Panc1 (cell line): ENCODE results near the gene MRGPRX2. TPM values are rescaled to one million over a fixed set of nuclear protein-coding genes. Genes with fewer than 3 reads are reported as not detected.

Source experiments
- ATAC-seq: fragments of 200-7000 bp; cut with Tn5 transposase; 2 replicates; pipeline ENCODE4 v1.9.1; 2020; ENCODE audit warnings: mild to moderate bottlenecking, moderate library complexity
- BruUV-seq: library from RNA; stranded (reverse); fragments of 400-500 nt; replicated peaks from 2 replicates; lab custom pipeline; 2021; lab: Mats Ljungman, UMichigan
- CTCF ChIA-PET: fragments of 300-600 bp; sonication (Branson Sonifier 250); formaldehyde crosslinking; loops from one replicate; lab custom pipeline; 2022; ENCODE audit warnings: antibody characterized with exemption; lab: Charles Lee
- POLR2A ChIA-PET: fragments of 300-600 bp; sonication (Branson Sonifier 250); formaldehyde crosslinking; loops from one replicate; lab custom pipeline; 2022; ENCODE audit warnings: antibody characterized with exemption; lab: Charles Lee
- DNase-seq: peaks from one replicate; pipeline ENCODE4 v3.0.0-alpha.2; 2010; ENCODE audit warnings: low read depth, low spot score
- H3K27ac ChIP-seq: 2 replicates; pipeline ENCODE4 v1.5.1; 2011; ENCODE audit warnings: mild to moderate bottlenecking, low read length, inconsistent platforms
- H3K27me3 ChIP-seq: fragments of 200-500 bp; sonication (Bioruptor generic); 2 replicates; pipeline ENCODE4 v1.6.0; 2014; ENCODE audit warnings: low read length, inconsistent platforms; ENCODE audit not compliant: control insufficient read depth, insufficient read depth
- H3K36me3 ChIP-seq: fragments of 200-500 bp; sonication (Bioruptor generic); 2 replicates; pipeline ENCODE4 v1.5.1; 2014; ENCODE audit warnings: inconsistent platforms, mild to moderate bottlenecking, low read length, moderate library complexity; ENCODE audit not compliant: control insufficient read depth, insufficient read depth
- H3K4me1 ChIP-seq: 2 replicates; pipeline ENCODE4 v1.5.1; 2011; ENCODE audit warnings: inconsistent platforms, mild to moderate bottlenecking, low read length, moderate library complexity; ENCODE audit not compliant: control insufficient read depth, insufficient read depth
- H3K4me3 ChIP-seq, 2 experiments: 2 replicates each; pipeline ENCODE4 v1.5.1; 2011 to 2012; ENCODE audit warnings: low read depth in 2 of 2, low read length in 2 of 2, mild to moderate bottlenecking in 2 of 2, inconsistent platforms in 1 of 2, moderate library complexity in 1 of 2
- H3K9me3 ChIP-seq: fragments of 200-500 bp; sonication (Bioruptor generic); 2 replicates; pipeline ENCODE4 v1.5.1; 2014; ENCODE audit warnings: low read depth, mild to moderate bottlenecking, inconsistent platforms, low read length, moderate library complexity; ENCODE audit not compliant: control insufficient read depth, insufficient read depth
- CTCF ChIP-seq: fragments of 450-650 bp; IDR thresholded peaks from 2 replicates; pipeline ENCODE4 v1.5.1; 2017; ENCODE audit warnings: mild to moderate bottlenecking
- POLR2AphosphoS5 ChIP-seq: IDR thresholded peaks from 2 replicates; pipeline ENCODE4 v1.6.1; 2012; ENCODE audit warnings: mild to moderate bottlenecking, low read depth, low read length, moderate library complexity
- REST ChIP-seq, 2 experiments: IDR thresholded peaks; 2 replicates each; pipeline ENCODE4 v1.6.1; 2011 to 2012; ENCODE audit warnings: low read depth in 2 of 2, control low read depth in 1 of 2, low read length in 1 of 2, mild to moderate bottlenecking in 1 of 2, moderate library complexity in 1 of 2; ENCODE audit not compliant: insufficient read depth in 1 of 2
- SIN3A ChIP-seq: IDR thresholded peaks from 2 replicates; pipeline ENCODE4 v1.6.1; 2012; ENCODE audit warnings: low read depth, mild to moderate bottlenecking, low read length, moderate library complexity, borderline replicate concordance; ENCODE audit not compliant: insufficient read depth
- TCF7L2 ChIP-seq: IDR thresholded peaks from 2 replicates; pipeline ENCODE4 v1.6.1; 2011; ENCODE audit warnings: mild to moderate bottlenecking, low read depth, low read length, inconsistent platforms
- in situ Hi-C: cut with HindIII; loops from 2 replicates; pipeline ENCODE4 v1.10.0; 2016; ENCODE audit warnings: low sequenced_read_pairs, low pct_unique_long_range_greater_than_20kb
- intact Hi-C: fragments of 100-400 bp; cut with micrococcal nuclease; formaldehyde crosslinking; loops from one replicate; pipeline ENCODE4 v1.10.0; 2022; ENCODE audit not compliant: unreplicated experiment
- total RNA-seq: library from RNA; stranded (reverse); gene quantifications from one replicate; pipeline ENCODE4 v1.2.1, GENCODE V29; 2021; ENCODE audit not compliant: unreplicated experiment

Gene MRGPRX2
- total RNA-seq, 1 experiment from 2014 or later = not detected

- TF ChIP-seq CTCF (peak; percentile 42), REST (IDR thresholded peaks at IDR 0.05; ENCODE audit: insufficient read depth in 1 of 2, low read depth in 2 of 2, low read length in 1 of 2) (no peak), TCF7L2 (no peak), POLR2AphosphoS5 (no peak)
- Histone ChIP-seq H3K4me1 (no peaks in the 10 kb centered on the region), H3K27ac (no peak overlapping the region), H3K9me3 (no peaks in the 10 kb centered on the region), H3K36me3 (no peaks in the 10 kb centered on the region), H3K27me3 (no peaks in the 10 kb centered on the region), H3K4me3 (no peak overlapping the region)
- intact Hi-C loops = no loop called here
- DNase-seq (no peak), ATAC-seq (no peak)
- POLR2A ChIA-PET = no interaction called here
- BruUV-seq = no TSS peak
- CTCF ChIA-PET = no interaction called here
- in situ Hi-C loops = no loop called here
Observed at GRCh38 chr11:19013181-19013857, 47.2 kb downstream of the MRGPRX2 start.

GRCh38 chr11:19012636-19013035, 47.9 kb downstream of the MRGPRX2 start:
- no peak for DNase-seq
- Histone ChIP-seq H3K9me3 (no peaks in the 10 kb centered on the region), H3K4me3 (no peak overlapping the region), H3K27ac (no peak overlapping the region), H3K4me1 (no peaks in the 10 kb centered on the region), H3K27me3 (no peaks in the 10 kb centered on the region), H3K36me3 (no peaks in the 10 kb centered on the region)
- TF ChIP-seq POLR2AphosphoS5 (no peak), REST (IDR thresholded peaks at IDR 0.05; ENCODE audit: insufficient read depth in 1 of 2, low read depth in 2 of 2, low read length in 1 of 2) (no peak), CTCF (no peak), TCF7L2 (no peak), SIN3A (no peak)
- no peak for ATAC-seq
- BruUV-seq = no TSS peak
- ChIA-PET CTCF (no interaction called here), POLR2A (no interaction called here)
- in situ Hi-C loops (no loop called here), intact Hi-C loops (no loop called here)
